Parathyroid adenoma (tissue), 2 donors: ENCODE data around the gene ACE.

Experiments used
- H2AFZ ChIP-seq: fragments of 300-600 bp; sonication (generic); one replicate; pipeline ENCODE4 v1.7.0; 2017; ENCODE audit warnings: antibody characterized with exemption, mild to moderate bottlenecking
- H3K27ac ChIP-seq: fragments of 300-600 bp; sonication (generic); one replicate; pipeline ENCODE4 v1.7.0; 2017
- H3K27me3 ChIP-seq: fragments of 300-600 bp; sonication (generic); one replicate; pipeline ENCODE4 v1.7.0; 2017; ENCODE audit warnings: low read length; ENCODE audit not compliant: control insufficient read depth, insufficient read depth
- H3K36me3 ChIP-seq: fragments of 300-600 bp; sonication (generic); one replicate; pipeline ENCODE4 v1.7.0; 2017; ENCODE audit warnings: low read length; ENCODE audit not compliant: control insufficient read depth, insufficient read depth
- H3K4me1 ChIP-seq: fragments of 300-600 bp; sonication (generic); one replicate; pipeline ENCODE4 v1.7.0; 2017; ENCODE audit warnings: control low read depth
- H3K4me2 ChIP-seq: fragments of 300-600 bp; sonication (generic); one replicate; pipeline ENCODE4 v1.7.0; 2017; ENCODE audit warnings: low read length
- H3K4me3 ChIP-seq: fragments of 300-600 bp; sonication (generic); one replicate; pipeline ENCODE4 v1.7.0; 2017; ENCODE audit warnings: low read depth, low read length
- H3K79me2 ChIP-seq: fragments of 300-600 bp; sonication (generic); one replicate; pipeline ENCODE4 v1.7.0; 2017; ENCODE audit warnings: control low read depth
- H3K9ac ChIP-seq: fragments of 300-600 bp; sonication (generic); one replicate; pipeline ENCODE4 v1.7.0; 2017; ENCODE audit warnings: mild to moderate bottlenecking
- H3K9me3 ChIP-seq: fragments of 300-600 bp; sonication (generic); one replicate; pipeline ENCODE4 v1.7.0; 2017; ENCODE audit warnings: low read length; ENCODE audit not compliant: control insufficient read depth
- TF ChIP-seq, protein P1 (sequence below): fragments of 300-600 bp; sonication (generic); IDR thresholded peaks from one replicate; pipeline ENCODE4 v1.7.0; 2017; ENCODE audit warnings: antibody characterized with exemption, mild to moderate bottlenecking
- donor health status: primary hyperparathyroidism.

Gene ACE

DNA sequence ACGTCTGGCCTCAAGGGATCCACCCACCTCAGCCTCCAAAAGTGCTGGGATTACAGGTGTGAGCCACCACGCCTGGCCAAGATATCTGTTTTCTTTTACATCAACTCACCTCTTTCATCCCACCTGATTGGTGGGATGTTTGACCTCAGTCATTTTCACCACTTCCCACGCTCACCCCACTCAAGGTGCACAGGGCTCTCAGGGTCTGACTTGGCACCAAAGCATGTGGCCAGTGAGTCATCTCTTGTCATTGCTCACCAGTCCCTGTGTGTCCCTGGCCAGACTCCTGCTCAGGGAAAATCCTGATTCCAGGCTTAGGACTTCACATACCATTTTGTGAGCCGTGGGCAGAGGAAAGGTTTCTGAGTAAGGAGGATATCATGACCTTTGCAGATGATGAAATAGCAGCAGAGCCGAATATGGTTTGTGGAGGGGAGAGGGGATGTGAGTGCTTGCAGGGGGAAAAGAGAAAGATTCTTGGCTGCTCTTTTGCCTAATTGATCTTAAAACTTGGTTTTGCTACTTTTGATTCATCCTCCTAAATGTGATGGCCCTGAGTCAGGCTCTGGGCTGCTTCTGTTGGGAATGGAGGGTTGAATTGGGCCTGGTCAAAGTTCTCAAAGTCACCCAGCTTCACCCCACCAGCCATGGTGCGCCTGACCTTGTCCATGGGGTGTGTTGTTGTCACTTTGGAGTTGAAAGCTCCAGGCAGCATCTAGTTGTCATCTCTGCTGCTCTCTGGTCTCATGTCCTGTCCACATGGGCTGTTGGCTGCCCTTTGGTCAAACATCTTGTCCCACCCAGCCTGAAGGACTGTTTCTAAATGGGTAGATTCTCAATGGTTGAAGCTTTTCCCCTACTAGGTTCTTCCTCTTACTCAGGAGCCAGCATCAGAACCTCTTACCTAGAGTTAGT, 40.3 kb downstream of the ACE start:
- Histone ChIP-seq H3K9me3 (no peaks in the 10 kb centered on the region), H3K27me3 (no peaks in the 10 kb centered on the region), H3K9ac (no peak overlapping the region), H3K27ac (no peak overlapping the region), H3K36me3 (no peaks in the 10 kb centered on the region), H3K4me3 (no peak overlapping the region), H3K4me2 (no peak overlapping the region), H2AFZ (no peak overlapping the region), H3K4me1 (no peaks in the 10 kb centered on the region), H3K79me2 (no peaks in the 10 kb centered on the region)
- TF ChIP-seq, protein P1, sequence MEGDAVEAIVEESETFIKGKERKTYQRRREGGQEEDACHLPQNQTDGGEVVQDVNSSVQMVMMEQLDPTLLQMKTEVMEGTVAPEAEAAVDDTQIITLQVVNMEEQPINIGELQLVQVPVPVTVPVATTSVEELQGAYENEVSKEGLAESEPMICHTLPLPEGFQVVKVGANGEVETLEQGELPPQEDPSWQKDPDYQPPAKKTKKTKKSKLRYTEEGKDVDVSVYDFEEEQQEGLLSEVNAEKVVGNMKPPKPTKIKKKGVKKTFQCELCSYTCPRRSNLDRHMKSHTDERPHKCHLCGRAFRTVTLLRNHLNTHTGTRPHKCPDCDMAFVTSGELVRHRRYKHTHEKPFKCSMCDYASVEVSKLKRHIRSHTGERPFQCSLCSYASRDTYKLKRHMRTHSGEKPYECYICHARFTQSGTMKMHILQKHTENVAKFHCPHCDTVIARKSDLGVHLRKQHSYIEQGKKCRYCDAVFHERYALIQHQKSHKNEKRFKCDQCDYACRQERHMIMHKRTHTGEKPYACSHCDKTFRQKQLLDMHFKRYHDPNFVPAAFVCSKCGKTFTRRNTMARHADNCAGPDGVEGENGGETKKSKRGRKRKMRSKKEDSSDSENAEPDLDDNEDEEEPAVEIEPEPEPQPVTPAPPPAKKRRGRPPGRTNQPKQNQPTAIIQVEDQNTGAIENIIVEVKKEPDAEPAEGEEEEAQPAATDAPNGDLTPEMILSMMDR: no peak

DNA sequence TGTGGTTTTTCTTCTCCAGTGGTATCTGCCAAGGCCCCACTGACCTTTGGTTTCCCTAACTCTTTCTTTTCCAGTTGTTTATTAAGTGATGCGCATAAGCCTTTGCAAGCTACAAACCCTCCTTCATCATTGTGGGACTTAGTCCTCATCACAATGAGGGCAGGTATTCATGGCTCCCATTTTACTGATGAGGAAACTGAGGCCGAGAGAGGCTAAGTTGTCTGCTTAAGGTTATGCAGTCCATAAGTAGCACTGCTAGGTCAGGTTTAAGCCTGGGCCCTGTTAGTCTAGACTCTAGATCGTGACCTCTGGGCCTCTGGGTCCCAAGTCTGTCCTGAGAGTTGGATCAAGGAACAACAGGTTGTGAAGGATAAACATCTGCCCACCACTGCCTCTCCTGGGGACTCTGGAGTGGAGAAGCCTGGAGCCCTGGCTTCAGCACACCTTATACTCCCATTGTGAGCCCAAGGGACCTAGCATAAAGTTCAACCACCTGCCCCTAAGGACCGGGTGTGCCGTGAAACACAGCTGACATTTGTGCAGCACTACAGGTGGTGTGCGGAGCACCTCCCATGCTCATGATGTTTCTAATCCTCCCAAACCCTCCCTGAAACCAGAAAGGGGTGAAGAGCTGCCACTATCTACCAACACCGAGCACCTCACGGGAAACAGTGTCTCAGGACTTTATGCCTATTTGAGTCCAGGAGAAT, 41.1 kb downstream of the ACE start:
- Histone ChIP-seq H3K9ac (no peak overlapping the region), H3K36me3 (no peaks in the 10 kb centered on the region), H3K4me1 (no peaks in the 10 kb centered on the region), H3K4me2 (no peak overlapping the region), H3K4me3 (no peak overlapping the region), H2AFZ (no peak overlapping the region), H3K79me2 (no peaks in the 10 kb centered on the region), H3K27me3 (no peaks in the 10 kb centered on the region), H3K27ac (no peak overlapping the region), H3K9me3 (no peaks in the 10 kb centered on the region)
- TF ChIP-seq, protein P1: no peak

DNA sequence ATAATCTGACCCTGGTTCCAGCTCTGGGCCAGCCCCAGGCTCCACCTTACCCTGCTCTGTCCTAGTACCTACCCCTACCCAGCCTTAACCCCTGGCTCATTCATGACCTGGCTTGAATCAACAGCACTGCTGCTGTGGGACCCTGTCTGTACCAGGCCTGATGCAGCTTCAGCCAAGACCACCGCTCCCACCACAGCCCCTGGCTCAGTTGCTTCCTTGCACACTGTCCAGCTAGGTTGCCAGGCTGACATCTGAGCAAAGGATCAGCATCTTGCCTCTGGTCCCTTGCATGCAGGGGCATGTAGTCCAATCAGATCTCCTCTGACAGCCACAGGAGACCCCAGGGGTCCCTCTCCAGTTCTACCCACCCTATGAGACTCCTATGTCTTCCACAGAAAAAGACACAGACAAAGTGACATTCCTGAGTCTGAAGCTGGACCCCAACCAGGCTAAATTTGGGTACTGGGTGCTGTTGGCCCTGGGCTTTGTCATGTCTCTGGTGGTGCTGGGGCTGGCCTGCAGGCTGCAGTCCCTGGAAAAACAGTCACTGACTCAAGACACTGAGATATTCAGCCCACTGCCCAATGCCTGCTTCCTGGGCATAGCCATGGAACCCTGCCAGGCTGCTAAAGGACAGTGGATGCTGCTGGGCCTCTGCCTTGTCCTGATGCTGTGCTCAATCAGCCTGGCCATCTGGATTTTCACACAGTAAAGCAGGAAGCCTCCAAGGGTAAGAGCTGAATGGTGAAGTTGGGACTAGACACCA, 42.4 kb downstream of the ACE start:
- Histone ChIP-seq H3K9me3 (no peaks in the 10 kb centered on the region), H3K79me2 (no peaks in the 10 kb centered on the region), H3K4me2 (no peak overlapping the region), H3K9ac (no peak overlapping the region), H3K4me1 (no peaks in the 10 kb centered on the region), H3K4me3 (no peak overlapping the region), H3K36me3 (no peaks in the 10 kb centered on the region), H2AFZ (no peak overlapping the region), H3K27me3 (no peaks in the 10 kb centered on the region), H3K27ac (no peak overlapping the region)
- TF ChIP-seq, protein P1: no peak

DNA sequence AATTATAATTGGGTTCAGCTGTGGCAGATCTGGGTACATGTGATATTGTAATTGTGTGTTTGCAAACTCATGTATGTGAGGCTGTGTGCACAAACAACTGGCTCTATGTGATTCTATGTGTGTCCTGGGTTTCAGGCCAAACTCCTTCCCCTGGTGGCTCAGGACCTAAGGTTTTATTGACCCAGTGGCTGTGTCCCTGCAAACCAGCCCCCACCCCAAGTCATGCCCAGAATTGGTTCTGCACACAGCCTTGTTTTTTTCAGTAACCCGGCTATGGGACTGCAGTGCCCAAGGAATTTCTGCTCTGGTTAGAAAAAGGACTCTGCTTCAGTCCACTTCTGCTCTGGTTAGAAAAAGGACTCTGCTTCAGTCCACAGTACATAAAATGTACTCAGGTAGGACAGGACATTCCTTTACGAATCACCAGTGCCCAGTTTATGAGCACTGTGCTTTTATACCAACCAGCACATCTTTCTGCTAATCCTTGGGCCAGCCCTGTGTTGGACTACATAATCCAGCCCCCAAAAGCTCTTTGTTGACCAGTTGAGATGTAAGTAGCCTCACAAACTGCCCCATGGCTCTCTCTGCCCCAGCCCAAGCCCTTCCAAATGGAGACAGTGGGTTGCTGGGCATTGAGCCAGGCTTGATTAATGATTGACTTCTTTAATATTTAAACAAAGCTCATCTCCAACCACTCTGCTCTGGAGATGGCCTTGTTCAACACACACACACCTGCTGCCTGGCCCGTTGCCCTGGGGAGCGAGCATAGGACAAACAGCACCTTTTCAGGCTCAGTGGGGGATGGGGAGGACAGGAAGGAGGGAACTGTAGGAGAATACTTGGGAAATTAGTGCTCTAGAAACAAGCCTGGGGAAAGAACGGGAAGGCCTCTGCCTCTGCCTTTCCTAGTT, 43.4 kb downstream of the ACE start:
- H3K4me2 ChIP-seq: no peak overlapping the region
- H3K36me3 ChIP-seq: no peaks in the 10 kb centered on the region
- no peaks in the 10 kb centered on the region for H3K9me3 ChIP-seq
- H2AFZ ChIP-seq: no peak overlapping the region
- no peaks in the 10 kb centered on the region for H3K27me3 ChIP-seq
- no peak overlapping the region for H3K9ac ChIP-seq
- no peaks in the 10 kb centered on the region for H3K4me1 ChIP-seq
- no peak overlapping the region for H3K4me3 ChIP-seq
- H3K79me2 ChIP-seq: no peaks in the 10 kb centered on the region
- H3K27ac ChIP-seq: no peak overlapping the region
- TF ChIP-seq, protein P1: no peak
